CD4-positive, alpha-beta T cell treated with Interleukin-17A for 4 hours (primary cell): ENCODE results near the gene LAMA3.

Source experiments
- DNase-seq: peaks from one replicate; pipeline ENCODE4 v3.0.0-alpha.2; 2020; ENCODE audit warnings: mixed read lengths

LAMA3 gene

GRCh38 chr18:23671564-23671963 is 17.7 kb upstream of the LAMA3 start:
- no peak for DNase-seq

GRCh38 chr18:23673725-23674124 is 15.5 kb upstream of the LAMA3 start:
- DNase-seq: no peak

- DNase-seq: no peak
Observed at GRCh38 chr18:23675236-23675635, 14.0 kb upstream of the LAMA3 start.

- DNase-seq: no peak
Observed at GRCh38 chr18:23675896-23676295, 13.4 kb upstream of the LAMA3 start.

- DNase-seq: no peak
Observed at GRCh38 chr18:23682045-23682444, 7.2 kb upstream of the LAMA3 start.

GRCh38 chr18:23682472-23682871 is 6.8 kb upstream of the LAMA3 start:
- DNase-seq: no peak

GRCh38 chr18:23683155-23683554 is 6.1 kb upstream of the LAMA3 start:
- no peak for DNase-seq

- no peak for DNase-seq
Observed at GRCh38 chr18:23683671-23684070, 5.6 kb upstream of the LAMA3 start.

- DNase-seq: no peak
Observed at GRCh38 chr18:23684515-23685197, 4.6 kb upstream of the LAMA3 start.

- no peak for DNase-seq
Observed at GRCh38 chr18:23688528-23688927, 725 bp upstream of the LAMA3 start.

GRCh38 chr18:23689616-23690504 is 607 bp downstream of the LAMA3 start:
- peak; percentile 17 for DNase-seq

- DNase-seq: no peak
Observed at GRCh38 chr18:23690505-23691068, 1.3 kb downstream of the LAMA3 start.

GRCh38 chr18:23693846-23694245 is 4.6 kb downstream of the LAMA3 start:
- no peak for DNase-seq

GRCh38 chr18:23694637-23695430 is 5.6 kb downstream of the LAMA3 start:
- DNase-seq: no peak

GRCh38 chr18:23701017-23701416 is 11.8 kb downstream of the LAMA3 start:
- no peak for DNase-seq

- DNase-seq: no peak
Observed at GRCh38 chr18:23701544-23702064, 12.4 kb downstream of the LAMA3 start.

- no peak for DNase-seq
Observed at GRCh38 chr18:23702606-23703005, 13.4 kb downstream of the LAMA3 start.

- peak; percentile 30 for DNase-seq
Observed at GRCh38 chr18:23703057-23703986, 14.1 kb downstream of the LAMA3 start.

GRCh38 chr18:23703987-23704384 is 14.7 kb downstream of the LAMA3 start:
- no peak for DNase-seq

- DNase-seq: no peak
Observed at GRCh38 chr18:23704806-23705205, 15.6 kb downstream of the LAMA3 start.

GRCh38 chr18:23706971-23707640 is 17.9 kb downstream of the LAMA3 start:
- no peak for DNase-seq
